Left kidney (tissue), 2 donors: ENCODE results near the gene E4F1. TPM values are rescaled to one million over a fixed set of nuclear protein-coding genes. Genes with fewer than 3 reads are reported as not detected.
"Not testable (repeated sequence)": the region's sequence is repeated elsewhere in the genome, so short reads cannot be mapped to it uniquely, and the experiment has no call there.

Experiments
- DNase-seq: peaks from one replicate; pipeline ENCODE4 v3.0.0-alpha.2; 2013
- polyA plus RNA-seq: library from polyadenylated mRNA; unstranded; fragments of 120-200 nt; gene quantifications from one replicate; pipeline ENCODE4 v1.2.1, GENCODE V29; 2013; ENCODE audit not compliant: insufficient read length

E4F1 gene
- polyA plus RNA-seq, 1 donor = 14.7 TPM

DNA sequence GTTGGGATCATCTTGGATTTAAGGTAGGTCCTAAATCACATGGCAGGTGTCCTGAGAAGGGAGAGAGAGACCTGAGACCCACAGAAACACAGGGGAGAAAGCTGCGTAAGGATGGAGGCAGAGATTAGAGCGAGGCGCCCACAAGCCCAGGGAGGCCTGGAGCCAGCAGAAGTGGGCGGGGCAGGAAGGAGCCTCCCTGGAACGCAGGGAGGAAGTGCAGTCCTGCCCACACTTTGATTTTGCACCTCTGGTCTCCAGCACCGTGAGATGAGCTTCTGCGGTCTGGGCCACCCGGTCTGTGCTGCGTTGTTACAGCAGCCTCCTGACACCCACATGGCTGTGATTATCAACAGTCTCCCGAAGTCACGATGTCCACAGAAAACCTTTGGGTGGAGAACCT is 19.2 kb downstream of the E4F1 start:
- DNase-seq = no peak

DNA sequence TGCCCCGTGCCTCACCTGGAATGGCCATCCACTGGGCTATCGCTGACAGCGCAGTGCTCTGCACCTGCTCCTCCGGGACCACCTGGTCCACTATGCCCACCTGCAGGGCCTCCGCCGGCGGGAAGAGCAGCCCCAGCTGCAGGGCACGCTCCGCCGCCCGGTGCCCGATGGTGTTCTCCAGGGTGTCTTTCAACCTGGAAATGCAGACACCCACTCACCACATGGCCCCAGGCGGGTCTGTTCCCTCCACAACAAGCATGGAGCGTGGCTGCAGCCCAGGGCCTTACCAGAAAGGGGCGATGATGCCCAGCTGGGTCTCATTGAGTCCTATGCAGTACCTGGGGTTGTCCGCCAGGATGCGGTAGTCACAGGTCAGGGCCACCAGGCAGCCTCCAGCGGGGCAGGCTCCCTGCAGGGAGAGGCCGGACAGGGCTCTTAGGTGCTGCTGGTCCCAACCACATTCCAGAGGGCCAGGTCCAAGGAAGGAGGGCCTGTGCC is 19.7 kb downstream of the E4F1 start:
- no peak for DNase-seq

DNA sequence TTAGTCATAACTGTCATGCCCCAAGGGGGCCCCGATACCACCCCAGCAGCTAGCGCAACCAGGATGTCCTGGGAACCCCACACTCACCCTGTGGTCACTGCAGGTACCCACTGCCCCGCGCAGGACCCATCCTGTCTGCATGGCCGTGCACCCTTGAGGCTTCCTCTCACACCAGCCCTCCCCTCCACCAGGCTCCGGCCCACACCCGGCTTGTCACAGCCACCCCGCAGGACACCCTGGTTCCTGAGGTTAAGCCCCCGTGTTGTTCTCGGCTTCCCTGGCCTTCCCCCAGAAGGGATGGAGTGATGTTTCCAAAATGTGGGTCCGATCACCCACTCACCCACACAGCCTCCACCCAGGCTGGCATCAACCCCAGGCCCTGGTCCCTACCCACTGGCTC is 20.4 kb downstream of the E4F1 start:
- no peak for DNase-seq

DNA sequence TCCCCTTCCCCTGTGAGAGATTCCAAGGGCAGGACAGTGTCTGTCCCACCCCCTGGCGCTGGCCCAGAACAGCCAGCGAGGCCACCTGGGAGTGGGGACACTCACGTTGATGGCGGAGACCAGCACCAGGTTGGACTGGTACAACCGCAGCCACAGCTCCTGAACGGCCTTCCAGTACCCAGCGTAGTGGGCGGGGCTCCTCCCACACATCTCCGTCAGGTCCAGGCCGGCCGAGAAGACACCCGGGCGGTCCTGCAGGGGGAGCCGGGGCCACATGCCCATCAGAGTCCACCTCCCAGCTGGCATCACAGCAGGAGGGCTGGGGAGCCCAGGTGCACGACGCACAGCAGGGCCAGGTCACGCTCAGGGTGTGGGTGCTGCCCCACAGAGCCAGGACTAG is 20.9 kb downstream of the E4F1 start:
- no peak for DNase-seq

DNA sequence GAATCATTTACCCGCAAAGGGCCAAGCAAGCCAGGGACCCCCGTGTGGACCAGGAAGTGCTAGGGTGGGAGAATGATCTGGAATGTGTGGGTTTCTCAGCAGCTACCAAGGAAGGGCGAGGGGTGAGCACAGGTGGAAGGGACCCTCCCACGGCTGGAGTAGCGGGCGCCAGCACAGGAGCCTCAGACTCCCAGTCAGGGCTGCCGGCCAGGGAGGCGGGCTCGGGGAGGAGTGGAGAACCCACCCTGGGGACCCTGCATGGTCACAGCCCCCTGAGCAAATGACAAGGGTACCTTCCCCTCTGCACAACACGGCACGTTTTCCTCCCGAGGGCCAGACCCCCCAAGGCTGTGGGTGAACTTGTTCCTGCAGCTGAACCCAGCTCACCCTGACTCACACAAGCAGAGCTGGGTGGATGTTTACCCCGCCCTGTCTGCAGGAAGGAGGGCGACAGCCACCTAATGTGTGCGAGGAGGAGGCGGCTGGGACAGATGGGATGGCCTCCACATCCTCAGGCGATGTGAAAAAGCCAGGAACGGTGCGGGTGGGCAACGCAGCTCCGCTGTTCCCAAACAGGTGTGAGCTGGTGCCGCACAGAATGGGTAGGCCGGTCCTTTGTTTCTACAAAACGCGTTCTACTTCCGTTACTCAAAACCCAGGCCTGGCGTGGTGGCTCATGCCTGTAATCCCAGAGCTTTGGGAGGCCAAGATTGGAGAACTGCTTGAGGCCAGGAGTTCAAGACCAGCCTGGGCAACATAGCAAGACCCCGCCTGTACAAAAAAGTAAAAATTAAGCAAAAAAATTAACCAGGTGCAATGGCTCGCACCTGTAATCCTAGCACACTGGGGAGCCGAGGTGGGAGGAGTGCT is 21.8 kb downstream of the E4F1 start:
- no peak for DNase-seq

DNA sequence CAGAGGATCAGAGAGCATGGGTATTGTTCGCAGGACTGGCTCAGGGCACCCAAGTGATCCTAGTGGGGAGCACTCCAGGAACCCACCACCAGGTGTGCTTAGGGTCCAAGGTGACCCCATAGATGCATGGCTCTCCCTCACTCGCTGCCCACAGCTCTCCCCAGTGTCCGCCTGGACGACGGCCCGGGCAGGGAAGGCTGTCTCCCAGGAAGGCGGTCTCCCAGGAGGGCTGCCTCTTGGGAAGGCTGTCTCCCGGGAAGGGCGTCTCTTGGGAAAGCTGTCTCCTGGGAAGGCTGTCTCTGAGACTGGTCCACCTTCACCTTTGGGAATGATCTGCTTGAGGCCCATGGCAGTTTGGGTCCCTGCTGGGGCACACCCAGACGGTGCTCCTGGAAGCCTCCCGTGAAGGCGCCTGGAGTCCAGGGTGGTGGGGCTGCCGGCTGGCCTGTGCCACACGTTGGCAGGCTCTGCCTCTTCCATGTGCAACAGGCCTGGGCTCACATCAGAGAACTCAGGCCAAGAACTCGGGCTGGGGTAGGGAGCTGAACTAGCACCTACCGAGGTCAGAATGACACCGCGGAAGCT is 23.0 kb downstream of the E4F1 start:
- DNase-seq = no peak

DNA sequence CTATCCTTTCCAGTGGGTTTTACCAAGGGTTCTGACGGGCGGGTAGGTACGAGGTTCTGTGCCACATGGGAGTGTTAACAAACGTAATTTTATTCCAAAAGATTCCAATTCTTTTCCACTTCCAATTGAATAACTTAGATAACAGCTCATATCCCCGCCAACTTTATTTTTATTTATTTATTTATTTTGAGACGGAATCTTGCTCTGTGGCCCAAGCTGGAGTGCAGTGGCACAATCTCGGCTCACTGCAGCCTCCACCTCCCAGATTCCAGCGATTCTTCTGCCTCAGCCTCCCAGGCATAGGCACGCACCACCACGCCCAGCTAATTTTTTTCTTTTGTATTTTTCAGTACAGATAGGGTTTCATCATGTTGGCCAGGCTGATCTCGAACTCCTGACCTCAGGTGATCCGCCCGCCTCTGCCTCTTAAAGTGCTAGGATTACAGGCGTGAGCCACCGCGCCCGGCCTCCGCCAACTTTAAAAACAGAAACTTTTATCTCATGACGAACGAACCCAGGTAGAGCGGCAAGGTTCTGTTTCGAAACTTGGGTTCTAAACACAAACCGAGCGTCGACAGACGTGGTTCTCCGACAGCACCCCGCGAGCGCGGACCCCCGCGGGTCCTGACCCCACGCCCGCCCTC is 27.4 kb downstream of the E4F1 start:
- DNase-seq = no peak

DNA sequence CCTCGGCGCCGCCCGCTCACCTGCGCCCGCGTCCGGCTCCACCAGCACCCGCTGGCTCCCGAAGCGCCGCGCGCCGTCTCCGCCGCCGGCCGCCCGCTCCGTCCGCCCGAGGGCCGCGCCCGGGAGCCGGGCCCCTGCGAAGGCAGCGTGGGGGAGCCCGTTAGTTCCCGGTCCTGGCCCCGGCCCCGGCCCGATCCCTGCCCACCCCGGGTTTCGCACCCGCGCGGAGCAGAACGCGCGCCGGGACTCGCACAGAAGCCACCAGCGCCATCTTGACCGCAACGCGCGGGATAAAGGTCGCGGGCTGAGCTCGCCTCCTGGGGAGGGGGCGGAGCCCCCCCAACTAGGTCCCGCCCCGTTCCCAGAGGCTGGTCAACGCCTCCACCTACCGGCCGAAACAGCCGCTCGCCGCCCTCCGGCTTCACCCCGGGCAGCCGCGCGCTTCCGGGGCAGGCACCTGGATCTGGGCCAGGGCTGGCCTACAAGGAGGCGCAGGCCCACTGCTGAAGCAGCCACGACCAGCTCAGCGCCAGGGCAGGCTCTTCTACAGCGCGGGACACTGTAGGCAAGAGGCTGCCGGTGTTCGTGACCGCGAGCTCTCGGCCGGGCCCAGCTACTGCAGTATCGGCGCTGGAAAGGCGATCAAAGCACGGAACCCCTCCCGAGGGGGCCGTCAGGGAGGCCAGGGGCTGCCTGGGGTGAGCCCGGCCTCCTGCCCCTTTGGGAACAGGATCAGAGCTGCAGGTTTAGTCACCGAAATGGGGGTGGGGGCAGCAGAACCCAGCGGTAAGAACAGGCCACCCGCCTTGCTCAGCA is 28.1 kb downstream of the E4F1 start, which contains the start of gene ECI1:
TSS of gene ECI1 (minus strand) at position 292 of the 816 bp plus-strand sequence. CDS start at position 271, 21 bp downstream.
- peak; percentile 89 for DNase-seq

DNA sequence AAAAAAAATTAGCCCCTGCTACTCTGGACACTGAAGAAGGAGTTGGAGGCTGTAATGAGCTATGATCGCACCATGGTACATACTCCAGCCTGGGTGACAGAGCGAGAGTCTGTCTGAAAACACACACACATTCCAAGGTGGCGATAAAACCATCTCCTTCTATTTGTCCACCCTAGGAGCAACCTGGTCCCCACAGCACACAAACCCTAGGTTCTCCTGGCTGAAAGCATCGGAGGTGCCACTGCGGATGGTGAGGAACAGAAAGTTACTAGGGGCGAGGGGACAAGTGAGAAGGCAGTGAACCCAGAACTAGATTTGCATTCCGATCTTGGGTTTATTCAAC is 29.4 kb downstream of the E4F1 start:
- no peak for DNase-seq

DNA sequence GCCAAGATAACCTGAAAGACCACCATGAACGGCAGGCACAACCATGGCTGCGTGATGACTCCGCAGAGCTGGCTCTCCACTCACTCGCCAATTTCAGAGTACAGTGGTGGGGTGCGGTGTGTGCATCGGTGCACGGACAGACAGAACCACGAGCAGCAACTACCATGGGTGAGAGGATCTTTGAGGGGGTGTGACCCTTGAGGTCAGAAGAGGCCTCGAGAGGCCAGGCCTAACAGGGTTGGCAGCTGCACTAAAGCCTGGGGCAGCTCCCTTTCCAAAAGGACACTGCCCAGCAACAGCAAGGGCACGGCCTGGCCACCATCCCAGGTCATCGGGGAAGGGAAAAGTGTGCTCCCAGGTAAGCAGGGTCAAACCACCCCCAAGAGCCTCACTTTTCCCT is 29.9 kb downstream of the E4F1 start:
- DNase-seq = no peak

DNA sequence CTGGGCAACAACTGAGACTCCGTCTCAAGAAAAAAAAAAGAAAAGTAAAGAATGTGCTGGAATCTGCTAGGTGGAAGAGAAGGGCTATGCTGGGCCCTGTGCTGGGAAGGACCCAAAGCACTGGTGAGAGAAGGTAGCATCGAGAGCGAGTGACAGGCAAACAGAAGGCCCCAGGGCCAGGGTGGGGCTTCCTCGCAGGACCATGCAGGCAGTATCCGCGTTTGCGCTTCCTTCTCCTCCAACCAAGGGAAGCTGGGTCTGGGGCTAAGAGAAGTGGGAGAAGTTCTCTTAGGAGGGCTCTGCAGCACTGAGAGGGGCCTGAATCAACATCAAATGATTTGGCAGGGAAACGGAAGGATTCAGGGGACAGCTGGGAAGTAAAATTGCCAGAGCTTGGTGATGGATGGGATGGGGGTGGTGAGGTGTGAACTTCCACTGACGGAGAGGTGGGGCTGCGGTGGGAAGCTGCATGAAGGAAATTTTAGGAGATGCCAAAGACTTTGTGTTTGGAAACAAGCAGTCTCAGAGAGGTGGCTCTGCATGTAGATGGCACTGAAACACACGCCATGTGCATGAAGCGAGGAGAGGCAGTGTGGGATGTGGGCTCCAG is 33.2 kb downstream of the E4F1 start:
- no peak for DNase-seq

DNA sequence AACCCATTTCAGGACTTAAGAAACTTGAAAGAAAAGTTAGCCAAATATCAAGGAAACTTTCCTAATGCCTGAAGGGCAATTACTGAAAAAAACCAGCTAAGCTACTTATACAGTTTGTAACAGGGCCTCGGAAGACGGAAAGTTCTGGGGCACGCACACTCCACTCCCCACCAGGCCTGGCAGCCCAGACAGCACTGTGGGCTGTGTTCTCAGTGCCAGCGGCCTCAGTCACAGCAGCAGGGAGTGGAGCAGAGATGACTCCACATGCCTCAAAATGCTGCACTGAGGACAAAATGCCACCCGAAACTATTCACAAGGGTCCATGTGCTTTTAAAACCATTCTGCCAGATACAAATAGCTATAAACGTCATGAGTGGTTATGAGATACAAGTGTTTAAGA is 34.3 kb downstream of the E4F1 start:
- DNase-seq = no peak

DNA sequence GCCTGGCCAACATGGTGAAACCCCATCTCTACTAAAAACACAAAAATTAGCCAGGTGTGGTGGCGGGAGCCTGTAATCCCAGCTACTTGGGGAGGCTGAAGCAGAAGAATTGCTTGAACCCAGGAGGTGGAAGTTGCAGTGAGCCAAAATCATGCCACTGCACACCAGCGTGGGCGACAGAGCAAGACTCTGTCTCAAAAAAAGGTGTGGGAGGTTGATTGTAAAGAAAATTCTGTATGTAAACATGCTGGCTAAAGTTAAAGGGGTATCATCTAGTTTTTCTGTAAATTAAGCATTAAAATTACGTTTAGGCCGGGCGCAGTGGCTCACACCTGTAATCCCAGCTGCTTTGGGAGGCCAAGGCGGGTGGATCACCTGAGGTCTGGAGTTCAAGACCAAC is 35.1 kb downstream of the E4F1 start:
- DNase-seq = not testable (repeated sequence)

DNA sequence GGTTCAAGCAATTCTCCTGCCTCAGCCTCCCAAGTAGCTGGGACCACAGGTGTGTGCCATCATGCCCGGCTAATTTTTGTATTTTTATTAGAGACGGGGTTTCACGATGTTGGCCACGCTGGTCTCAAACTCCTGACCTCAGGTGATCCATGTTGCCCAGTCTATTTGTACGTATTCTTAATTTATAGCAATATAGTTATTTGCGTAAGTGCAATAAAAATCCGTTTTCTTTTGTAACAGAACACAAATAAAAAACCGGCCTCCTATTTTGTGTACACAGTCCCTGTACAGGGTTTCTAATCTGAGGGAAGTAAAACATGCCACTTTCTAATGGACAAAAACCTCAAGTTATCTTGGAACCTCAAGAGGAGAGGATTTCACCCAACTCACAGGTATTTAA is 36.9 kb downstream of the E4F1 start:
- no peak for DNase-seq

DNA sequence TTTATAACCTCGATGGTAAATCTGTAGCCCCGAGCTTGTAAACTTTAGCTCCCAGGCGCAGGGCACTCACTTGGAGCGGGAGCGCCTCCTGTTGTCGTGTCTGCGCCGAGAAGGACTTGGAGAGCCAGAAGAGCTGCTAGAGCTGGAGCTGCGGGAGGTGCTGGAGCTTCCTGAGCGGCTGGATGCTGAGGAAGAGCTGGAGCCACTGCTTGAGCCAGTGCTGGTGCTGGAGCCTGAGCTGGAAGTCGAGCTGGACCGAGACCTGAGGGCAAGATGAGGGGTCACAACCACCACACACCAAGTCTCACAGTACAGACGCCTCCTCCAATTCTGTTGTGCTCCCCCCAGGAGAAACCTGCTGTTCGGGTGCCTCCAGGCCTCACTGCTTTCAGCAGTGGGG is 39.6 kb downstream of the E4F1 start:
- not testable (repeated sequence) for DNase-seq

DNA sequence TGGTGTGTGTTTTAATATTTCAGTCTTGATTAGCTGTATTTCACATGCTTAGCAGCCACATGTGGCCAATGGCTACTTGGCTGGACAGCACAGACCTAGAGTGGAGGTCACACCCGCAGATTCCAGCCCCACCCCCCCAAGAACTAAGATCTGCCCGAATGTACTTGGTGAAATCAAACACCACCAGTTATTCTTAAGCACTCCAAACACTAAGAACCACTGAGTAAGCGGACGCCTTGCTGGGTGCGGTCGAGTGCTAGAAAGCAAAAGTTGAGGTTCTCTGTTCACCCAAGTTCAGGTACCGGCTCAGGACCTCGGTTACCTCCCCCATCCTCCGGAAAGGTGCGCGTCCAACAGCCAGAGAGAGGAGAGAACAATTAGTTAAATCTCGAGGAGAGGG is 43.5 kb downstream of the E4F1 start:
- DNase-seq = not testable (repeated sequence)

DNA sequence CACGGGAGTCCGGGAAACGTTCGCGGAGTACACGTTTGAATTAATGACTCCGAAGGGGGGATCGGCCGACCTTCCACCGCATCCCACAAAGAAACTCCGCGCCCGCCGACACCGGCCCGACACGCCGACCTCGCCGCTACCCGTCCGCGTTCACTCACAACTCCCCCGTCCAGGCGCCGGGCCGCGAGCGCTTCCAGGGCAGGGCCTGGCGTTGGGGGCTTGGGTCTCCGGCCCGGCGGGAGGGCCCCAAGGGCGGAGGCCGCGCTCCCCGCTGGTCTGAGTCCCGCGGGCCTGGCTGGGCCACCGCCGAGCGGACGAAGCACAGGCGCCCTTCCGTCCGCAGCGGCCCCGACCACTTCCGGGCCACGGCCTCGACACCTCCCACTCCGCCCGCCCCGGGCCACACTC is 44.1 kb downstream of the E4F1 start:
- not testable (repeated sequence) for DNase-seq

DNA sequence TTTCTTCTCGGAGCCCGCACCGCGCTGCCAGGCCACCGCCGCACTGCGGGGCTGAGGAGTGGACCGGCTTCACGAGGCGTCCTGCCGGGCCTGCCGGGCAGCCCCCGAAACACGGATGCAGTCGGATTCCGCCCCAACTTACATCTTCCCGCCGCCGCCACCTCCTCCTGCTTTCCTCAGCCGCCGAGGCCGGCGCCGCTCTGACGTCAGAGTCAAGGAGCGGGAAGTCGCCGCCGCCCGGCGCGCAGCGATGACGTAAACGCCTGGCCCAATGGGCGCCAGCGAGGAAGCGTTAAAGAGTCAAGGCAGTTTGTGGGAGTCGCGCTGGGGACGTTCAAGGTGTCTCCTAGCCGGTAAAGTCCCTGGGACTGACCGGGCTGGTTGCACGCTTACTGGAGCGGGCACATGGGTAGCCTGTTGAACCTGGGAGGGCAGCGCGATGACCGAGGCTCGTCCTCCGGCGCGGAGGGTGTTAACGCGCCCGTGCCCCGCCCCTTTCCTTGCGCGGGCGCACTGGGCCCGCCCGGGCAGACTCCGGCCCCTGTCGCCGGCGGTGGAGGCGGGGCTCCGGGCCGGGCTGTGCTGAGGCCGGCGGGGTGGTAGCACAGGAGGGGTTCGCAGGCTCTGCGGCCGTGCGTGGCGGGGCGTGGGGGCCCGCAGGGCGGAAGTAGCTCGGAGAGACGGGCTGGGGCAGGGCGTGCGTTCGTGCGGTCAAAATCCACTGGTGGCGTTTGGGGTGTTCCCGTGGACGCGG is 44.7 kb downstream of the E4F1 start, which contains the start of gene RNPS1:
TSS of gene RNPS1 (minus strand) at position 214 of the 754 bp plus-strand sequence. CDS start 3,483 bp downstream, outside the sequence.
- peak; percentile 97 for DNase-seq

DNA sequence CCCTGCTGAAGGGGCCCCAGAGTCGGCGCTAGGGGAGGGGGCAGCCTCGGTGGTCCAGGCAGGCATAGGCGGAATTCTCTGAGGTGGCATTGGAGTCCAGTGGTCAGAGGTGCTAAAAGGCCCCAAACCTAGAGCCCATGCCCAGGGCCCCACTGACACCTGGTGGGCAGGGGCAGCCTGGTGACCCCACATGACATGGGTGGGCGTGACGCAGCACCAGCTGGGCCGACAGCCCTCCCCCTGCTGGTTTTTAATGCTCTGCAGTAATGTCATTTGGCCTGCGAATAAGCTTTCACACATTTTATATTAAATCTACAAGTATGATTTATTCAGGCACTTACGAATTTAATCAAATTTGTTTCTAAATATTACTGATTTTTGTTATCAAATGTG is 46.7 kb downstream of the E4F1 start:
- no peak for DNase-seq

DNA sequence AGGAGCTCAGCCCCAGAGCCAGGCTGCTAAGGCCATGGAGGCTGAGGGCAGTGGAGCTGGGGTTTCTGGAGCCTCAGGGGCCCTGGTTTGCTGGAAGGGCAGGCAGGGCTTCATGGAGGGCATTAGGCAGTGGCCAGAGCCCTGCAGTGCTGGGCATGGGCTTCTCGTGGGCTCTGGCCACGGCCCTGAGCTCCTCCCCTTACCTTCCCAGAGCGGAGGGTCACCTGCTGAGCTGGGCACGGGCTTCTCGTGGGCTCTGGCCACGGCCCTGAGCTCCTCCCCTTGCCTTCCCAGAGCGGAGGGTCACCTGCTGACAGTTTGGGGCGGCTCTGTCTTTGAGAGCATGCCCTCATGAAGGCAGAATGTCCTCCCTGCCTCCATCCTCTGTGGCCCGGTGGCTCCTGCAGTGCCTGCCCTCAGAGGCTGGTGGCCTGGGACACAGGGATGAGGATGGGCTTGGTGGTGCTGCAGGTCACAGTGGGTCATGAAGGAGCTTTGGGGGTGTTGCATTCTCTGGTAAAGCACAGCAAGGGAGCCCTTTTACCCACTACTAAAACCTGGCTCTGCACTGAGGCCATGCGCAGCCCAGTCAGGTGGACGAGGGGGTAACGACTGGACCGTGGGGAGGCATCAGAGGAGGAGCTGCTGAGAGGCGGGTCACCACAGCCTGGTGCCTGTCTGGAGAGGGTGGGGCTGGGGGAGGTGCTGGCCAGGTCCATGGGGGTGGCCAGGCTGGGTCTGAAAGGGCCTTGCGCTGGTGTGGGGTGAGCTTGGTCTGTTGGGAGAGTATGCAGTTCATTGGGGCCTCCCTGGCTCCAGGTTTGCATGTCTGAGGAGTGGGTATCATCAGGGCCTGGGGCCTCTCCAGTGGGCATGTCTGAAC is 47.4 kb downstream of the E4F1 start:
- DNase-seq = no peak
